ENCODE measurements around the gene KIF1C. TPM values are rescaled to one million over a fixed set of nuclear protein-coding genes. Genes with fewer than 3 reads are reported as not detected.

Gene KIF1C
- total RNA-seq, 2 donors from 2014 or later, result 113 to 152 TPM

GRCh38 chr17:4998027-4998731 is 429 bp downstream of the KIF1C start:
- Histone ChIP-seq H3K4me3 (peak overlapping the region; percentile 97), H3K36me3 (peaks cover 21% of the 10 kb centered on the region), H3K4me1 (ENCODE audit: control insufficient read depth in 1 of 2, low read depth in 2 of 2) (peaks cover 16 to 32% of the 10 kb centered on the region in 2 donors), H3K27ac (peak overlapping the region; percentile 92 to 95), H3K9me3 (no peaks in the 10 kb centered on the region), H3K27me3 (replicated peaks; ENCODE audit: insufficient read depth) (no peaks in the 10 kb centered on the region)
- TF ChIP-seq CTCF (IDR thresholded peaks at IDR 0.05), result no peak
- ATAC-seq (ENCODE audit: insufficient number of reproducible peaks, low FRiP score, low read depth), result peak; percentile 2
- DNase-seq (ENCODE audit: low spot score), result no peak

GRCh38 chr17:4998732-4999429 is 1.1 kb downstream of the KIF1C start:
- Histone ChIP-seq H3K36me3 (peaks cover 29% of the 10 kb centered on the region), H3K27me3 (replicated peaks; ENCODE audit: insufficient read depth) (no peaks in the 10 kb centered on the region), H3K4me3 (peak overlapping the region; percentile 97), H3K9me3 (no peaks in the 10 kb centered on the region), H3K4me1 (ENCODE audit: control insufficient read depth in 1 of 2, low read depth in 2 of 2) (peaks cover 16 to 32% of the 10 kb centered on the region in 2 donors), H3K27ac (peak overlapping the region; percentile 92 to 95)
- TF ChIP-seq CTCF (IDR thresholded peaks at IDR 0.05), result no peak
- no peak for DNase-seq (ENCODE audit: low spot score)
- ATAC-seq (ENCODE audit: insufficient number of reproducible peaks, low FRiP score, low read depth), result no peak

- no peak for TF ChIP-seq CTCF (IDR thresholded peaks at IDR 0.05)
- Histone ChIP-seq H3K4me3 (peak overlapping the region; percentile 97), H3K9me3 (no peaks in the 10 kb centered on the region), H3K4me1 (ENCODE audit: control insufficient read depth in 1 of 2, low read depth in 2 of 2) (peaks cover 16 to 32% of the 10 kb centered on the region in 2 donors), H3K36me3 (peaks cover 35% of the 10 kb centered on the region), H3K27me3 (replicated peaks; ENCODE audit: insufficient read depth) (no peaks in the 10 kb centered on the region), H3K27ac (peak overlapping the region; percentile 34 to 92)
- ATAC-seq (ENCODE audit: insufficient number of reproducible peaks, low FRiP score, low read depth) (no peak), DNase-seq (ENCODE audit: low spot score) (no peak)
Measured at GRCh38 chr17:4999430-5000093, 1.8 kb downstream of the KIF1C start.

GRCh38 chr17:5000237-5000639 is 2.5 kb downstream of the KIF1C start:
- no peak for TF ChIP-seq CTCF (IDR thresholded peaks at IDR 0.05)
- peak; percentile 60 for DNase-seq (ENCODE audit: low spot score)
- Histone ChIP-seq H3K4me3 (peak overlapping the region; percentile 97), H3K36me3 (peaks cover 42% of the 10 kb centered on the region), H3K9me3 (no peaks in the 10 kb centered on the region), H3K27ac (peak overlapping the region; percentile 34 to 92), H3K4me1 (ENCODE audit: control insufficient read depth in 1 of 2, low read depth in 2 of 2) (peaks cover 16 to 32% of the 10 kb centered on the region in 2 donors), H3K27me3 (replicated peaks; ENCODE audit: insufficient read depth) (no peaks in the 10 kb centered on the region)
- ATAC-seq (ENCODE audit: insufficient number of reproducible peaks, low FRiP score, low read depth), result no peak

Data from thoracic aorta (tissue), 2 donors.